Activated CD4-positive, CD25-positive, alpha-beta regulatory T cell (primary cell): ENCODE measurements around the gene IGFBP1.
"Not testable (repeated sequence)": the region's sequence is repeated elsewhere in the genome, so short reads cannot be mapped to it uniquely, and the experiment has no call there.

ENCODE experiments used
- DNase-seq, 4 experiments: peaks; one replicate each; lab custom pipeline; 2025; lab: John Stamatoyannopoulos, UW

Gene IGFBP1

DNA sequence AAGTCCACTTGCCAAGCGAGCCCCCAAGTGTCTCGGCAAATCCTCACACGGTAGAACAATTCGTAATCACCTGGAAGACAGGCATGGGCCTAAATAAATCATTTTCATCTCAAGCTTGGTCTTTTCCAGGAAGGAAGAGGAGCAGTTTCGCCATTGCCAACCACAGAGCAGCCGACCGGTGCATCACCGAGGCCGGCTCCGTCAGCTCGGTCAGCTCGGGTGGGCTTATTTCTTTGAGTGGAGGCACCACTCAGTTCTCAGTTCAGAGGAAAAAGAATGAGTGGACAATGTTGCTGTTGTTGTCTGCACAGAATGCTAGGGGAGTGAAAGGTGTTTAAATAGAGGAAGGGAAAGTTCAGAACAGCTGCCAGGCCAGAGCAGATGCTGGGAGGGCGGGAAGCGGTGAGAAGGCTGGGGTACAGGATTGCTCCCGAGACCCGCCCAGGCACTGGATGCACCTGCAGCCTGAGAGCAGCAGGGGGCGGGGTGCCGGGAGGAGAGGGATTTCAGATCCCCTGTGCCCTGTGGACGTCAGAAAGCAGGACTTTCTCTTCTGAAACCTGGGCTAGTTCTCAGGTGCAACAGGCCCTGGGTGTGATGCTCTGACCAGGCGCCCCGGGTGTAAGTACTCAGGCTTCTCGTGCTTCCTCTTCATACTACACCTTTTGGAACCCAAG is 50.5 kb downstream of the IGFBP1 start:
- no peak for DNase-seq

DNA sequence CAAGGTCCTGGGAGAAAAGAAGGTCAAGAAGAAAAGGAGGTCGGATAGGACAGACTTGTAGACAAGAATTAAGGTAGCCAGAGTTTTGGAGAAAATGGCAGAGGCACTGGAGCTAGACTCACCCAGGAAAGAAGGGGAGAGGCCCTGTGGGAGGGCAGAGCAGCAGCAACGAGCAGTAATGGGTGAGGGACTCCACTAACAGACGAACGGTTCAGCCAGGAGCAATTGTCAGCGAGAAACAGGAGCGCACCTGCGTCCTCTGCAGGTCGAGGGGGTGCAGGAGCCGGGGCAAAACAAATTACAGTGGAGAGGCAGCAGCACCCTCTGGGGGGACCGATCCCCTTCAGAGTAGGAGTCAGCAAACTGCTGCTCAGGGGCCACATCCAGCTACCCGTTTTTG is 51.3 kb downstream of the IGFBP1 start:
- DNase-seq: no peak

DNA sequence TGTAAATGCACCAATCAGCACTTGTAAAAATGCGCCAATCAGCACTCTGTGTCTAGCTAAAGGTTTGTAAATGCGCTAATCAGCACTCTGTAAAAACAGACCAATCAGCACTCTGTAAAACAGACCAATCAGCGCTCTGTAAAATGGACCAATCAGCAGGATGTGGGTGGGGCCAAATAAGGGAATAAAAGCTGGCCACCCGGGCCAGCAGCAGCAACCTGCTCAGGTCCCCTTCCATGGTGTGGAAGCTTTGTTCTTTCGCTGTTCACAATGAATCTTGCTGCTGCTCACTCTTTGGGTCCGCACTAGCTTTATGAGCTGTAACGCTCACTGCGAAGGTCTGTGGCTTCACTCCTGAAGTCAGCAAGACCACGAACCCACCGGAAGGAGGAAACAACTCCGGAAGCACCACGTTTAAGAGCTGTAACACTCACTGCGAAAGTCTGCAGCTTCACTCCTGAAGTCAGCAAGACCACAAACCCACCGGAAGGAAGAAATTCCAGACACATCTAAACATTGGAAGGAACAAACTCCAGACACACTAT is 52.0 kb downstream of the IGFBP1 start:
- DNase-seq: not testable (repeated sequence)

DNA sequence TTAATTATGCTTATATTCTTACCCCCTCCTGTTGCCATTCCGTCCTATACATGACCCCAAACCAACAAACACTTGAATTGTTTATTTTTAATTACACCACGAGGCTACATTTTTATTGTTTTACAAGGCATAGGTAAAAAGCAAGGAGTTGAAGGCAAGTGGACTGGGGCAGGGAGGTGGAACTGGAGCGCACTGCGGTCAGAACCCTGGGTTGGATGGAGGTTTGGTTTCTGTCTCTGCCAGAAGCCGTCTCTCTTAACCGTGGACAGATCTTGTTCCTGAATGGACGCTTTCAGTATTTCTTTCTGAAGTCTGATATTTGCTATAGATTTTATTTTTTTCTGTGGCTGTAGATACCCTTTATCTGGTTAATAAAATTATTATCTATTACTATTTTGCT is 52.7 kb downstream of the IGFBP1 start:
- no peak for DNase-seq
